CD4-positive, alpha-beta T cell (primary cell): ENCODE measurements around the gene RHOC. TPM values are rescaled to one million over a fixed set of nuclear protein-coding genes. Genes with fewer than 3 reads are reported as not detected.

Experiments used
- ATAC-seq: fragments of 200-7000 bp; cut with Tn5 transposase; one replicate; pipeline ENCODE4 v1.10.0; 2022; ENCODE audit warnings: mild to moderate bottlenecking; ENCODE audit not compliant: poor library complexity
- CTCF ChIA-PET: fragments of 350-600 bp; sonication (Branson Sonifier 250); formaldehyde crosslinking; loops from one replicate; lab custom pipeline; 2021; ENCODE audit warnings: antibody characterized with exemption, inconsistent platforms; lab: Charles Lee
- POLR2A ChIA-PET: fragments of 350-600 bp; sonication (Branson Sonifier 250); formaldehyde crosslinking; loops from one replicate; lab custom pipeline; 2021; ENCODE audit warnings: antibody characterized with exemption, inconsistent platforms; lab: Charles Lee
- DNase-seq, 14 experiments: peaks; one replicate each; pipeline ENCODE4 v3.0.0-alpha.2; 2013 to 2020; ENCODE audit warnings: mixed read lengths in 2 of 14
- H3K27ac ChIP-seq, 2 donors: one replicate each; pipeline versions ENCODE4 v1.5.1 to v1.7.0; 2013; ENCODE audit warnings: low read length in 2 of 2, low read depth in 1 of 2, mild to moderate bottlenecking in 1 of 2
- H3K27me3 ChIP-seq, 2 experiments: 1 replicate in 1 of 2; 2 replicates in 1 of 2; pipeline versions ENCODE4 v1.6.1 to v1.7.0; 2013; ENCODE audit warnings: low read length in 2 of 2, control low read depth in 1 of 2, mild to moderate bottlenecking in 1 of 2, moderate library complexity in 1 of 2; ENCODE audit not compliant: insufficient read depth in 2 of 2, control insufficient read depth in 1 of 2
- H3K36me3 ChIP-seq: one replicate; pipeline ENCODE4 v1.6.1; 2013; ENCODE audit warnings: low read length, control low read depth; ENCODE audit not compliant: insufficient read depth
- H3K4me1 ChIP-seq: one replicate; pipeline ENCODE4 v1.6.1; 2013; ENCODE audit warnings: low read length, control low read depth; ENCODE audit not compliant: insufficient read depth
- H3K4me3 ChIP-seq: one replicate; pipeline ENCODE4 v1.5.1; 2013; ENCODE audit warnings: mild to moderate bottlenecking, low read length, moderate library complexity
- H3K9me3 ChIP-seq, 2 experiments: 1 replicate in 1 of 2; 2 replicates in 1 of 2; pipeline versions ENCODE4 v1.6.1 to v1.7.0; 2013; ENCODE audit warnings: low read length in 2 of 2, mild to moderate bottlenecking in 2 of 2, control low read depth in 1 of 2, moderate library complexity in 1 of 2; ENCODE audit not compliant: control insufficient read depth in 1 of 2, insufficient read depth in 1 of 2
- H3K27ac Mint-ChIP-seq: one replicate; pipeline ENCODE4 v1.8.0; 2020; ENCODE audit warnings: mixed read lengths
- H3K27me3 Mint-ChIP-seq: one replicate; pipeline ENCODE4 v1.8.0; 2021; ENCODE audit warnings: mixed read lengths
- H3K36me3 Mint-ChIP-seq: one replicate; pipeline ENCODE4 v1.8.0; 2021; ENCODE audit warnings: low read depth, mixed read lengths
- H3K4me1 Mint-ChIP-seq: one replicate; pipeline ENCODE4 v1.8.0; 2021; ENCODE audit warnings: low read depth, mixed read lengths
- H3K4me3 Mint-ChIP-seq: one replicate; pipeline ENCODE4 v1.8.0; 2020; ENCODE audit warnings: mild to moderate bottlenecking, mixed read lengths
- H3K9me3 Mint-ChIP-seq: one replicate; pipeline ENCODE4 v1.8.0; 2020; ENCODE audit warnings: mixed read lengths
- intact Hi-C, 2 experiments: fragments of 100-400 bp; cut with DNase I in 1 of 2; cut with micrococcal nuclease in 1 of 2; formaldehyde crosslinking; loops; one replicate each; pipeline versions ENCODE4 v1.15.1 to v1.9.0; 2023 to 2025; cut with DNase I, micrococcal nuclease
- total RNA-seq, 174 experiments: library from RNA in 2 of 174; stranded (reverse) in 2 of 174; gene quantifications; one replicate each; pipeline ENCODE4 v1.2.3 and lab custom pipeline; 2021 to 2026
- TF ChIP-seq, protein P1 (sequence below): fragments of 200-600 bp; IDR thresholded peaks from one replicate; pipeline ENCODE4 v1.8.0; 2022; ENCODE audit warnings: antibody characterized with exemption, mild to moderate bottlenecking

The RHOC gene
- total RNA-seq, 2 experiments from 2014 or later = 11.9 to 12.7 TPM

DNA sequence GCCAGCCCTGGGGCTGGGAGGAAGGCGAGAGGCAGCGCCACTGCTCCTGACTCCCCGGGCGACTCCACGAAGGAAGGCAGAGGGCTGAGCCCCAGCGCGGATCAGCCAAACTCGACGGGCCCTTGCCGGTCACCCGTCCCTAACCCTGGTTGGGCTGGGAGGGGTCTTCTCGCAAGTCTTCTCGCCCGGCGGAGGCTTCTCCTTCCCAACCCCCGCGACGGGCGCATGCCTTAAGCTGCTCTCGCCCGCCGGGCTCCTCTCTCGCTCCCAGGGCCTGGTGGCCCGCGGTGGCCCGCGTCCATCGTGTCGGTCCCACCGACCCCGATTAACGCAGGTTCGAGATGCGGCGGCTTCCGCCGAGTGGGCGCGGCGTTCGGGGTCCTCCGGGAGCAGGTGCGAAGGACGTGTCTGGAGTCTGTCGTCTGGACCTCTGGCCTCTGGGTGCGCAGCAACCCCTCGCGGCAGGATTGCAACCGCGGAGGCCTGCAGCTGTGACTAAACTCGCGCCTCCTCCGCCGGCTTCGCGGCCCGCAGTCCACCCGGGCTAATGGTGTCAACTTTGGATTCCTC is 37.2 kb upstream of the RHOC start:
- Mint-ChIP-seq H3K9me3 (no peaks in the 10 kb centered on the region), H3K4me1 (peaks cover 11% of the 10 kb centered on the region), H3K36me3 (no peaks in the 10 kb centered on the region), H3K27me3 (peaks cover 83% of the 10 kb centered on the region), H3K4me3 (no peak overlapping the region), H3K27ac (no peak overlapping the region)
- POLR2A ChIA-PET = no interaction called here
- Histone ChIP-seq H3K36me3 (no peaks in the 10 kb centered on the region), H3K9me3 (peaks cover 0 to 29% of the 10 kb centered on the region in 2 experiments), H3K4me3 (no peak overlapping the region), H3K4me1 (peaks cover 10% of the 10 kb centered on the region), H3K27ac (no peak overlapping the region), H3K27me3 (peaks cover 30 to 41% of the 10 kb centered on the region in 2 experiments)
- CTCF ChIA-PET = no interaction called here
- no peak for DNase-seq
- TF ChIP-seq, protein P1, sequence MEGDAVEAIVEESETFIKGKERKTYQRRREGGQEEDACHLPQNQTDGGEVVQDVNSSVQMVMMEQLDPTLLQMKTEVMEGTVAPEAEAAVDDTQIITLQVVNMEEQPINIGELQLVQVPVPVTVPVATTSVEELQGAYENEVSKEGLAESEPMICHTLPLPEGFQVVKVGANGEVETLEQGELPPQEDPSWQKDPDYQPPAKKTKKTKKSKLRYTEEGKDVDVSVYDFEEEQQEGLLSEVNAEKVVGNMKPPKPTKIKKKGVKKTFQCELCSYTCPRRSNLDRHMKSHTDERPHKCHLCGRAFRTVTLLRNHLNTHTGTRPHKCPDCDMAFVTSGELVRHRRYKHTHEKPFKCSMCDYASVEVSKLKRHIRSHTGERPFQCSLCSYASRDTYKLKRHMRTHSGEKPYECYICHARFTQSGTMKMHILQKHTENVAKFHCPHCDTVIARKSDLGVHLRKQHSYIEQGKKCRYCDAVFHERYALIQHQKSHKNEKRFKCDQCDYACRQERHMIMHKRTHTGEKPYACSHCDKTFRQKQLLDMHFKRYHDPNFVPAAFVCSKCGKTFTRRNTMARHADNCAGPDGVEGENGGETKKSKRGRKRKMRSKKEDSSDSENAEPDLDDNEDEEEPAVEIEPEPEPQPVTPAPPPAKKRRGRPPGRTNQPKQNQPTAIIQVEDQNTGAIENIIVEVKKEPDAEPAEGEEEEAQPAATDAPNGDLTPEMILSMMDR = no peak
- intact Hi-C loops = no loop called here
- no peak for ATAC-seq

DNA sequence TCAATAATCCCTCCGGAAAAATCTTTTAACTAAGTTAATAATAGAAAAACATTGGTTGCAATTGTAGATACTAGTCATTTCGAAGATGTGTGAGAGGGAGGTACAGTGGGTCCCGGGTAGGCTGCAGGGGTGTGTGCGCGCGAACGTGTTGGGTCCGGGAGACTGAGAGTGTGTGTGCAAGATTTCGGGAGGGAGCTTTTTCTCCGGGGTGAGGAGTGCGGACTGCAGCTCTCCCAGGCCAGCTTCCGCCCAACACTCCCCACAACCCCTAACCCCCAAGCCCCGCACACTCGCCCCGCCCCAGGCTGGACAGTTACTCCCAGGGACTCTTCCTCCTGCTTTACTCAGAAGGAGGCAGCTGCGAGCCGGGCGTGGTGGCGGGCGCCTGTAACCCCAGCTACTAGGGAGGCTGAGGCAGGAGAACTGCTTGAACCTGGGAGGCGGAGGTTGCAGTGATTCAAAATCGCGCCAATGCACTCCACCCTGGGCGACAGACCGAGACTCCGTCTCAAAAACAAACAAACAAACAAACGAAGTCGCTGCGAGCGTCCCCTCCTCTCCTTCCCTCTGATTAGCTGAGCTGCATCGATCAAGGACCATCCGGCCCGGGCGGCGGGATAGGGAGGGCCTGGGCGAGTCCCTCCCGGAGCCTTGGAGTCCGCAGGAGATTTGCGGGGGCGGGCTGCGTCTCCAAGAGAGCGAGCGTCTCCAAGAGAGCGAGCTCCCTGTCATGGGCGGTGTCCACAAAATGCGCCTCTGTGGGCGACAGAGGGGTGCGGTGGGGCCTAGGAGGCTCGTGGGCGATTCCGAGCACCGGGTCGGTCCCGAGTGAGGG is 36.5 kb upstream of the RHOC start:
- CTCF ChIA-PET = no interaction called here
- intact Hi-C loops = no loop called here
- ATAC-seq = no peak

DNA sequence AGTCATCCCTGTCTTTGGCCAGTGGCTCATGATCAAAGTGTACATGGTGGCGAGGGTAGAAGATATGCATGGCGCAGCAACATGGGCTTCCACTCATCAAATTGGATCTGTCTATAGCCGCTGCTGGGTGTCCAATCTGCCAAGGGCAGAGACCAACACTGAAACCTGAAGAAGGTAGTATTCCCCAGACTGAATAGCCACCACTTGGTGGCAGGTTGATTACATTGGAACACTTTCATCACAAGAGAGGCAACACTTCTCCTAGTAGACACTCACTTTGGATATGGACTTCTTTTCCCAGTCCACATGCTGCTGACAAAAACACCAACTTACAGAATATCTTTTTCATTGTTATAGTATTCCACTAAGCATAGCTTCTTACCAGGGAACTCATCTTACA is 30.6 kb upstream of the RHOC start:
- Histone ChIP-seq H3K4me1 (no peaks in the 10 kb centered on the region), H3K9me3 (peaks cover 0 to 4% of the 10 kb centered on the region in 2 experiments), H3K27ac (no peak overlapping the region), H3K36me3 (no peaks in the 10 kb centered on the region), H3K4me3 (no peak overlapping the region), H3K27me3 (peaks cover 17 to 21% of the 10 kb centered on the region in 2 experiments)
- TF ChIP-seq, protein P1 = no peak
- ATAC-seq (no peak), DNase-seq (no peak)
- no peaks in the 10 kb centered on the region for H3K4me1 Mint-ChIP-seq
- no peak overlapping the region for H3K4me3 Mint-ChIP-seq
- ChIA-PET POLR2A (no interaction called here), CTCF (no interaction called here)
- intact Hi-C loops = no loop called here
- peaks cover 72% of the 10 kb centered on the region for H3K27me3 Mint-ChIP-seq
- no peak overlapping the region for H3K27ac Mint-ChIP-seq
- no peaks in the 10 kb centered on the region for H3K9me3 Mint-ChIP-seq
- H3K36me3 Mint-ChIP-seq = no peaks in the 10 kb centered on the region

More for the DNA sequence above, 36.5 kb upstream of the RHOC start:
- H3K4me1 ChIP-seq = peaks cover 10% of the 10 kb centered on the region
- peaks cover 0 to 28% of the 10 kb centered on the region in 2 experiments for H3K9me3 ChIP-seq
- H3K27ac Mint-ChIP-seq = no peak overlapping the region
- no peaks in the 10 kb centered on the region for H3K36me3 ChIP-seq
- H3K4me3 ChIP-seq = no peak overlapping the region
- POLR2A ChIA-PET = no interaction called here
- H3K27me3 Mint-ChIP-seq = peaks cover 82% of the 10 kb centered on the region
- peaks cover 11% of the 10 kb centered on the region for H3K4me1 Mint-ChIP-seq
- DNase-seq = no peak
- TF ChIP-seq, protein P1 = no peak
- H3K27ac ChIP-seq = no peak overlapping the region
- no peak overlapping the region for H3K4me3 Mint-ChIP-seq
- no peaks in the 10 kb centered on the region for H3K9me3 Mint-ChIP-seq
- H3K36me3 Mint-ChIP-seq = no peaks in the 10 kb centered on the region
- peaks cover 30 to 47% of the 10 kb centered on the region in 2 experiments for H3K27me3 ChIP-seq
